ENCODE measurements around the gene RAP1GAP.
A peak's percentile ranks its signal among the peaks of the same experiment; 100 is the strongest.

RAP1GAP gene

DNA sequence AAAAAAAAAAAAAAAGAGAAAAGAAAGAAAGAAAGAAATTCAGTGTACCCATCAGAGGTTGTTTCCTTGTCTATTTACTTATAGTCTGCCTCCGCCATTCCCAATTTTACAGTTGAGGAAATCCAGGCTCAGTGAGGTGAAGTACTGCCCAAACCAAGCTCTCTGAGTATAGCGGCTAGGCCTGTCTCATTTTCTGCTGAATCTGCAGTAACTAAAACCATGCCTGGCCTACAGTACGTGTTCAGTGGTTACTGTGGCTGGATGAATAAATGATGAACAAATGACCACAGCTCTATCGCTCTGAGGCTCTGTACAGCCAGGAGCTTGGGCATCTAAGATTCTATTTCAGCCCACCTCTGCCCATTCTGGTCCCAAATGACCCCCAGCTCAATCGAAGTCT lies 24.3 kb downstream of the RAP1GAP start:
- Histone ChIP-seq H3K4me3 (ENCODE audit: low read length in 2 of 2) (no peak overlapping the region), H3K4me1 (ENCODE audit: control insufficient read depth in 2 of 2, insufficient read depth in 2 of 2, low read length in 2 of 2) (no peaks in the 10 kb centered on the region), H3K36me3 (ENCODE audit: control insufficient read depth in 2 of 2, insufficient read depth in 2 of 2, low read length in 2 of 2) (no peaks in the 10 kb centered on the region), H3K9me3 (ENCODE audit: control insufficient read depth in 2 of 2, low read length in 2 of 2) (no peaks in the 10 kb centered on the region), H3K9ac (ENCODE audit: low read depth in 1 of 2, low read length in 2 of 2) (no peak overlapping the region), H3K27me3 (ENCODE audit: control insufficient read depth in 2 of 2, insufficient read depth in 2 of 2, low read length in 2 of 2) (peaks cover 0 to 2% of the 10 kb centered on the region in 2 donors), H3K27ac (ENCODE audit: low read depth in 2 of 2, low read length in 2 of 2) (no peak overlapping the region)

- H3K9ac ChIP-seq (ENCODE audit: low read depth in 1 of 2, low read length in 2 of 2) = no peak overlapping the region
- no peak overlapping the region for H3K27ac ChIP-seq (ENCODE audit: low read depth in 2 of 2, low read length in 2 of 2)
These were observed 24.8 kb downstream of the RAP1GAP start for GRCh38 chr1:21644348-21644747.

GRCh38 chr1:21643624-21644023 lies 25.5 kb downstream of the RAP1GAP start:
- Histone ChIP-seq H3K27me3 (ENCODE audit: control insufficient read depth in 2 of 2, insufficient read depth in 2 of 2, low read length in 2 of 2) (peaks cover 0 to 2% of the 10 kb centered on the region in 2 donors), H3K9ac (ENCODE audit: low read depth in 1 of 2, low read length in 2 of 2) (no peak overlapping the region), H3K9me3 (ENCODE audit: control insufficient read depth in 2 of 2, low read length in 2 of 2) (no peaks in the 10 kb centered on the region), H3K4me3 (ENCODE audit: low read length in 2 of 2) (no peak overlapping the region), H3K36me3 (ENCODE audit: control insufficient read depth in 2 of 2, insufficient read depth in 2 of 2, low read length in 2 of 2) (no peaks in the 10 kb centered on the region), H3K27ac (ENCODE audit: low read depth in 2 of 2, low read length in 2 of 2) (no peak overlapping the region), H3K4me1 (ENCODE audit: control insufficient read depth in 2 of 2, insufficient read depth in 2 of 2, low read length in 2 of 2) (peaks cover 0 to 3% of the 10 kb centered on the region in 2 donors)

More at GRCh38 chr1:21644348-21644747, 24.8 kb downstream of the RAP1GAP start:
- Histone ChIP-seq H3K36me3 (ENCODE audit: control insufficient read depth in 2 of 2, insufficient read depth in 2 of 2, low read length in 2 of 2) (no peaks in the 10 kb centered on the region), H3K27me3 (ENCODE audit: control insufficient read depth in 2 of 2, insufficient read depth in 2 of 2, low read length in 2 of 2) (peaks cover 0 to 2% of the 10 kb centered on the region in 2 donors), H3K4me1 (ENCODE audit: control insufficient read depth in 2 of 2, insufficient read depth in 2 of 2, low read length in 2 of 2) (no peaks in the 10 kb centered on the region), H3K9me3 (ENCODE audit: control insufficient read depth in 2 of 2, low read length in 2 of 2) (no peaks in the 10 kb centered on the region), H3K4me3 (ENCODE audit: low read length in 2 of 2) (no peak overlapping the region)

DNA sequence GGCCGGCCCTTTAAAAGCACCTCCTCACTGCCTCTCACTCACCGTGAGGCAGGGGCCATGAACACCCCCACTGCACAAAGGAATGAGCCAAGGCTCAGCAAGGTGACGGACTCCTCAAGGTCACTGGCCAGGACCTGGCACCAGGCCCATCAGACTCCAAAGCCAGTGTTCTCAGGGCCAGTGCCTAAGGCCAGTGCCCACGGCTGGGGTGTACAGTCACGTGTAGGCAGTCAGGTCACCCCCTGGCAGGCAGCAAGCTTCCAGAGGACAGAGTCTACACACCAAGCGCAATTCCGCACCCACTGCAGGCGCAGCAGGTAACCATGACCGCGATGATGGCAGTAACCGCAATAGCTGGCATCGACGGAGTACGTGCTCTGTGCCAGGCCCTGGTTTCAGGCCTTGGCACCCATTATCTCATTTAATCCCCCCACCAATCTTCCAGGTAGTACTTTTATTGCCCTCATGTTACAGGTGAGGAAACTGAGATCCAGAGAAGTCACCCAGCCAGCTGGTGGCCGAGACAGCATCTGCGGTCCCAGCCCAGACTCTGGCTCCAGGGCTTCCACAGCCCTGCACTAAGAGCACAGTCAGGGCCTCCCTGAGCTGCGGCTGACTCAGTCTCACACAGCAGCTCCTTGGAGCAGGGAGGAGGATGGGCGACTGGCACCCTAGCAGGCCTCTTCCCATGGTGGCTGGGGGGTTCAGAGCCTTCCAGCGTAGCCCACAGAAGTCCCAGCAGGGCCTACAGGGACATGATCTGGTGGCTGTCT lies 27.0 kb downstream of the RAP1GAP start:
- Histone ChIP-seq H3K27me3 (ENCODE audit: control insufficient read depth in 2 of 2, insufficient read depth in 2 of 2, low read length in 2 of 2) (peaks cover 0 to 2% of the 10 kb centered on the region in 2 donors), H3K9ac (ENCODE audit: low read depth in 1 of 2, low read length in 2 of 2) (no peak overlapping the region)

DNA sequence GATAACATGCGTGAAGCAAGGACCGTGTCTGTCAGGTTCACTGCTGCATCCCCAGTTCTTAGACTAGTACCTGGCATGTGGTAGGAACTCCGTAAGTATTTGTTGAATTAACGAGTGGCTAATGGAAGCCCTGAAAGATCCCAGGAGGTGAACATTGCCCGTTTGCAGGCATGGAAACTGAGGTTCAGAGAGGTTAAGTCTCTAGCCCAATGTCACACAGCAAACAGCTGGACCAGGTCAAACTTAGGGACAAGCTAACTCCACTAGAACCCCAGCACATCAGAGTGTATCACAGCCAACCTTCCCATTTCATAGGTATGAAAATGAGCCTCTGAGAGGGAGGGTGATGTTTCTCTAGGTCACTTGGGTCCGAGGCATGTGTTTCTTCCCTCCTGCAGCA lies 27.6 kb downstream of the RAP1GAP start:
- no peaks in the 10 kb centered on the region for H3K36me3 ChIP-seq (ENCODE audit: control insufficient read depth in 2 of 2, insufficient read depth in 2 of 2, low read length in 2 of 2)
- H3K4me3 ChIP-seq (ENCODE audit: low read length in 2 of 2) = no peak overlapping the region
- no peaks in the 10 kb centered on the region for H3K9me3 ChIP-seq (ENCODE audit: control insufficient read depth in 2 of 2, low read length in 2 of 2)
- H3K27ac ChIP-seq (ENCODE audit: low read depth in 2 of 2, low read length in 2 of 2) = no peak overlapping the region
- H3K4me1 ChIP-seq (ENCODE audit: control insufficient read depth in 2 of 2, insufficient read depth in 2 of 2, low read length in 2 of 2) = peaks cover 0 to 3% of the 10 kb centered on the region in 2 donors
- peaks cover 0 to 2% of the 10 kb centered on the region in 2 donors for H3K27me3 ChIP-seq (ENCODE audit: control insufficient read depth in 2 of 2, insufficient read depth in 2 of 2, low read length in 2 of 2)
- no peak overlapping the region for H3K9ac ChIP-seq (ENCODE audit: low read depth in 1 of 2, low read length in 2 of 2)

More for the DNA sequence above, 27.0 kb downstream of the RAP1GAP start:
- H3K9me3 ChIP-seq (ENCODE audit: control insufficient read depth in 2 of 2, low read length in 2 of 2) = no peaks in the 10 kb centered on the region
- peaks cover 0 to 3% of the 10 kb centered on the region in 2 donors for H3K4me1 ChIP-seq (ENCODE audit: control insufficient read depth in 2 of 2, insufficient read depth in 2 of 2, low read length in 2 of 2)
- H3K36me3 ChIP-seq (ENCODE audit: control insufficient read depth in 2 of 2, insufficient read depth in 2 of 2, low read length in 2 of 2) = no peaks in the 10 kb centered on the region
- no peak overlapping the region for H3K27ac ChIP-seq (ENCODE audit: low read depth in 2 of 2, low read length in 2 of 2)
- H3K4me3 ChIP-seq (ENCODE audit: low read length in 2 of 2) = no peak overlapping the region

- Histone ChIP-seq H3K9me3 (ENCODE audit: control insufficient read depth in 2 of 2, low read length in 2 of 2) (no peaks in the 10 kb centered on the region), H3K27ac (ENCODE audit: low read depth in 2 of 2, low read length in 2 of 2) (no peak overlapping the region), H3K4me3 (ENCODE audit: low read length in 2 of 2) (no peak overlapping the region), H3K9ac (ENCODE audit: low read depth in 1 of 2, low read length in 2 of 2) (no peak overlapping the region), H3K4me1 (ENCODE audit: control insufficient read depth in 2 of 2, insufficient read depth in 2 of 2, low read length in 2 of 2) (peaks cover 0 to 3% of the 10 kb centered on the region in 2 donors), H3K36me3 (ENCODE audit: control insufficient read depth in 2 of 2, insufficient read depth in 2 of 2, low read length in 2 of 2) (no peaks in the 10 kb centered on the region), H3K27me3 (ENCODE audit: control insufficient read depth in 2 of 2, insufficient read depth in 2 of 2, low read length in 2 of 2) (peaks cover 2% of the 10 kb centered on the region in 2 donors)
These were observed 28.1 kb downstream of the RAP1GAP start for GRCh38 chr1:21641076-21641475.

- Histone ChIP-seq H3K27ac (ENCODE audit: low read depth in 2 of 2, low read length in 2 of 2) (no peak overlapping the region), H3K27me3 (ENCODE audit: control insufficient read depth in 2 of 2, insufficient read depth in 2 of 2, low read length in 2 of 2) (peaks cover 2 to 3% of the 10 kb centered on the region in 2 donors), H3K4me1 (ENCODE audit: control insufficient read depth in 2 of 2, insufficient read depth in 2 of 2, low read length in 2 of 2) (peaks cover 0 to 3% of the 10 kb centered on the region in 2 donors)
These were observed 28.5 kb downstream of the RAP1GAP start for GRCh38 chr1:21640653-21641052.

GRCh38 chr1:21639594-21640041 lies 29.5 kb downstream of the RAP1GAP start:
- Histone ChIP-seq H3K9ac (ENCODE audit: low read depth in 1 of 2, low read length in 2 of 2) (no peak overlapping the region), H3K36me3 (ENCODE audit: control insufficient read depth in 2 of 2, insufficient read depth in 2 of 2, low read length in 2 of 2) (no peaks in the 10 kb centered on the region), H3K4me1 (ENCODE audit: control insufficient read depth in 2 of 2, insufficient read depth in 2 of 2, low read length in 2 of 2) (peaks cover 0 to 7% of the 10 kb centered on the region in 2 donors), H3K4me3 (ENCODE audit: low read length in 2 of 2) (no peak overlapping the region), H3K9me3 (ENCODE audit: control insufficient read depth in 2 of 2, low read length in 2 of 2) (no peaks in the 10 kb centered on the region), H3K27me3 (ENCODE audit: control insufficient read depth in 2 of 2, insufficient read depth in 2 of 2, low read length in 2 of 2) (peaks cover 2 to 3% of the 10 kb centered on the region in 2 donors), H3K27ac (ENCODE audit: low read depth in 2 of 2, low read length in 2 of 2) (peak overlapping the region; percentile 21 to 65)

More at GRCh38 chr1:21640653-21641052, 28.5 kb downstream of the RAP1GAP start:
- no peak overlapping the region for H3K4me3 ChIP-seq (ENCODE audit: low read length in 2 of 2)
- no peaks in the 10 kb centered on the region for H3K36me3 ChIP-seq (ENCODE audit: control insufficient read depth in 2 of 2, insufficient read depth in 2 of 2, low read length in 2 of 2)
- no peak overlapping the region for H3K9ac ChIP-seq (ENCODE audit: low read depth in 1 of 2, low read length in 2 of 2)
- no peaks in the 10 kb centered on the region for H3K9me3 ChIP-seq (ENCODE audit: control insufficient read depth in 2 of 2, low read length in 2 of 2)

DNA sequence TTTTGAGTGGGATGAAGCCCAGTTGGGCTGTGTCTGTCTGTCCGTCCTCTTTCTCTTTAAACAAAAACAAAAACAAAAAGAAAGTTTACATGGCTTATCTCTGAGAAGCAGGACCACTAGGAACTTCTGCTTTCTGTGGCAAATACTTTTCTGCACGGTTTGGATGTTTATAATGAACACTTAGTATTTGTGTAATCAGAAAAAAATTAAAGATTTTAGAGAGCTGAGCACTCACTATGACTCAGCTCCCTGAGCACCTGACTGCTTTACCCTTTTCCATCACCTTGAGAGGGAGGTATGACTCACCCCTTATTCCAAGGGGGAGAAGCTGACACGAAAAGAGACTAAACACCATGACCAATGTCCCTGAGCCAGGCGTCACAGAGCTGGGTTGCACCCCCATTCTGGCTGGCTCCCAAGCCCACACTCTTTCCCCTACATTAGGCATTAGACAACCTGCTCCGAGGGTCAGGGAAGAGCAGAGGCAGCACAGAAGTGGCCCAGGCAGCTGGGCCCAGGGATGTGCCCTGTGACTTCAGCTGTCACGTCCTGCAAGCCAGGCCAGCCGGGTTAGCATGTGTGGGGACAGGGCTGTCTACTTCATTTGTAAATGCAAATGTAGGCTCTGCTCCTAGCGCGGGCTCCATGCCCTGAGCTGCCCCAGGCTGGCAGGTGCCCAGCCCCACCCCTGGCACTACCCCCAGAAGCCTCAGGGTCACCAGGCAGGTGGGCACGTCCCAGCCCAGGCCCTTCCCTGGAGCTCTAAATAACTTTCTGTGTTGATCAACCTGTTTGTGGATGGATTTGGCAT lies 30.4 kb downstream of the RAP1GAP start:
- peaks cover 2 to 15% of the 10 kb centered on the region in 2 donors for H3K4me1 ChIP-seq (ENCODE audit: control insufficient read depth in 2 of 2, insufficient read depth in 2 of 2, low read length in 2 of 2)
- no peak overlapping the region for H3K9ac ChIP-seq (ENCODE audit: low read depth in 1 of 2, low read length in 2 of 2)
- peak overlapping the region; percentile 21 to 65 for H3K27ac ChIP-seq (ENCODE audit: low read depth in 2 of 2, low read length in 2 of 2)
- H3K9me3 ChIP-seq (ENCODE audit: control insufficient read depth in 2 of 2, low read length in 2 of 2) = no peaks in the 10 kb centered on the region
- H3K36me3 ChIP-seq (ENCODE audit: control insufficient read depth in 2 of 2, insufficient read depth in 2 of 2, low read length in 2 of 2) = no peaks in the 10 kb centered on the region
- H3K4me3 ChIP-seq (ENCODE audit: low read length in 2 of 2) = no peak overlapping the region
- H3K27me3 ChIP-seq (ENCODE audit: control insufficient read depth in 2 of 2, insufficient read depth in 2 of 2, low read length in 2 of 2) = peaks cover 2 to 3% of the 10 kb centered on the region in 2 donors

- Histone ChIP-seq H3K4me1 (ENCODE audit: control insufficient read depth in 2 of 2, insufficient read depth in 2 of 2, low read length in 2 of 2) (peaks cover 5 to 26% of the 10 kb centered on the region in 2 donors), H3K27ac (ENCODE audit: low read depth in 2 of 2, low read length in 2 of 2) (no peak overlapping the region), H3K9me3 (ENCODE audit: control insufficient read depth in 2 of 2, low read length in 2 of 2) (no peaks in the 10 kb centered on the region), H3K9ac (ENCODE audit: low read depth in 1 of 2, low read length in 2 of 2) (no peak overlapping the region), H3K27me3 (ENCODE audit: control insufficient read depth in 2 of 2, insufficient read depth in 2 of 2, low read length in 2 of 2) (peaks cover 2 to 3% of the 10 kb centered on the region in 2 donors), H3K4me3 (ENCODE audit: low read length in 2 of 2) (no peak overlapping the region), H3K36me3 (ENCODE audit: control insufficient read depth in 2 of 2, insufficient read depth in 2 of 2, low read length in 2 of 2) (no peaks in the 10 kb centered on the region)
These were observed 31.6 kb downstream of the RAP1GAP start for GRCh38 chr1:21637514-21637913.

Measured in mucosa of rectum (tissue), 2 donors.